VCaP (cell line): ENCODE data around the gene FIP1L1.
"Not testable (repeated sequence)": the region's sequence is repeated elsewhere in the genome, so short reads cannot be mapped to it uniquely, and the experiment has no call there.

Experiments used
- H3K27ac ChIP-seq: fragments of 450-650 bp; 2 replicates; pipeline ENCODE4 v1.5.1; 2017
- TF ChIP-seq, protein P1 (sequence below): fragments of 450-650 bp; conservative IDR thresholded peaks from 2 replicates; pipeline ENCODE4 v1.5.1; 2017; ENCODE audit warnings: mild to moderate bottlenecking, moderate library complexity

Gene FIP1L1, protein sequence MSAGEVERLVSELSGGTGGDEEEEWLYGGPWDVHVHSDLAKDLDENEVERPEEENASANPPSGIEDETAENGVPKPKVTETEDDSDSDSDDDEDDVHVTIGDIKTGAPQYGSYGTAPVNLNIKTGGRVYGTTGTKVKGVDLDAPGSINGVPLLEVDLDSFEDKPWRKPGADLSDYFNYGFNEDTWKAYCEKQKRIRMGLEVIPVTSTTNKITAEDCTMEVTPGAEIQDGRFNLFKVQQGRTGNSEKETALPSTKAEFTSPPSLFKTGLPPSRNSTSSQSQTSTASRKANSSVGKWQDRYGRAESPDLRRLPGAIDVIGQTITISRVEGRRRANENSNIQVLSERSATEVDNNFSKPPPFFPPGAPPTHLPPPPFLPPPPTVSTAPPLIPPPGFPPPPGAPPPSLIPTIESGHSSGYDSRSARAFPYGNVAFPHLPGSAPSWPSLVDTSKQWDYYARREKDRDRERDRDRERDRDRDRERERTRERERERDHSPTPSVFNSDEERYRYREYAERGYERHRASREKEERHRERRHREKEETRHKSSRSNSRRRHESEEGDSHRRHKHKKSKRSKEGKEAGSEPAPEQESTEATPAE

GRCh38 chr4:53377319-53378170, at the start of gene FIP1L1:
FIP1L1 (plus strand) TSS chr4:53377641; CDS start chr4:53377839, 198 bp downstream.
- H3K27ac ChIP-seq = peak within 1 kb of the TSS; percentile 90
- TF ChIP-seq, protein P1, sequence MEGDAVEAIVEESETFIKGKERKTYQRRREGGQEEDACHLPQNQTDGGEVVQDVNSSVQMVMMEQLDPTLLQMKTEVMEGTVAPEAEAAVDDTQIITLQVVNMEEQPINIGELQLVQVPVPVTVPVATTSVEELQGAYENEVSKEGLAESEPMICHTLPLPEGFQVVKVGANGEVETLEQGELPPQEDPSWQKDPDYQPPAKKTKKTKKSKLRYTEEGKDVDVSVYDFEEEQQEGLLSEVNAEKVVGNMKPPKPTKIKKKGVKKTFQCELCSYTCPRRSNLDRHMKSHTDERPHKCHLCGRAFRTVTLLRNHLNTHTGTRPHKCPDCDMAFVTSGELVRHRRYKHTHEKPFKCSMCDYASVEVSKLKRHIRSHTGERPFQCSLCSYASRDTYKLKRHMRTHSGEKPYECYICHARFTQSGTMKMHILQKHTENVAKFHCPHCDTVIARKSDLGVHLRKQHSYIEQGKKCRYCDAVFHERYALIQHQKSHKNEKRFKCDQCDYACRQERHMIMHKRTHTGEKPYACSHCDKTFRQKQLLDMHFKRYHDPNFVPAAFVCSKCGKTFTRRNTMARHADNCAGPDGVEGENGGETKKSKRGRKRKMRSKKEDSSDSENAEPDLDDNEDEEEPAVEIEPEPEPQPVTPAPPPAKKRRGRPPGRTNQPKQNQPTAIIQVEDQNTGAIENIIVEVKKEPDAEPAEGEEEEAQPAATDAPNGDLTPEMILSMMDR = no peak

GRCh38 chr4:53334916-53335315, 42.5 kb upstream of the FIP1L1 start:
- not testable (repeated sequence) for H3K27ac ChIP-seq

DNA sequence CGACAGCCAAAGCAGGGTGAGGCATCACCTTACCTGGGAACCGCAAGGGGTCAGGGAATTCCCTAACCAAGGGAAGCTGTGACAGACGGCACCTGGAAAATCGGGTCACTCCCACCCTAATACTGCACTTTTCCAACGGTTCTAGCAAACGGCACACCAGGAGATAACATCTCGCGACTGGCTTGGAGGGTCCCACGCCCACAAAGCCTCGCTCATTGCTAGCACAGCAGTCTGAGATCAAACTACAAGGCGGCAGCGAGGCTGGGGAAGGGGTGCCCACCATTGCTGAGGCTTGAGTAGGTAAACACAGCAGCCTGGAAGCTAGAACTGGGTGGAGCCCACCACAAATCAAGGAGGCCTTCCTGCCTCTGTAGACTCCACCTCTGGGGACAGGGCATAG, 37.3 kb upstream of the FIP1L1 start:
- H3K27ac ChIP-seq = not testable (repeated sequence)

GRCh38 chr4:53346392-53346791, 31.0 kb upstream of the FIP1L1 start:
- H3K27ac ChIP-seq = not testable (repeated sequence)

- TF ChIP-seq, protein P1 = no peak
- H3K27ac ChIP-seq = peak overlapping the region; percentile 39
Observed at GRCh38 chr4:53346920-53347852, 30.3 kb upstream of the FIP1L1 start.

GRCh38 chr4:53348046-53348445, 29.4 kb upstream of the FIP1L1 start:
- TF ChIP-seq, protein P1 = no peak
- H3K27ac ChIP-seq = peak overlapping the region; percentile 39

DNA sequence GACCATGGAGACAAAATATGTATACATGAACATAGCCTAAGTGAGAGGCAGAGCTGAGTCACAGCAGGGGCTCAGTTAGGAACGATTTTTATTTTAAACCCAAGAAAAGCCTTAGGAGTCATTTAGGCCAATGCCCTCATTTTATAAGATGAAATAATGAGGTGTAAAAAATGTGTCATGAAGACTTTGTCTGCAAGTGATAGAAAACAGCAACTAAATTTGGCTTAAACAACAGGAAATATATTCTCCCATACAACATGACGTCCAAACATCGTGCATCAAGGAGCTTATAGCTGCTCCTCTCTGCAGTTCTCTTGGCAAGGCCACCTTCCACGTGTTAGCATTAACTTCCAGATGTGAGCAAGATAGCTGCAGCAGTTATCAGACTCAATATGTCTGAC, 28.4 kb upstream of the FIP1L1 start:
- no peak overlapping the region for H3K27ac ChIP-seq

DNA sequence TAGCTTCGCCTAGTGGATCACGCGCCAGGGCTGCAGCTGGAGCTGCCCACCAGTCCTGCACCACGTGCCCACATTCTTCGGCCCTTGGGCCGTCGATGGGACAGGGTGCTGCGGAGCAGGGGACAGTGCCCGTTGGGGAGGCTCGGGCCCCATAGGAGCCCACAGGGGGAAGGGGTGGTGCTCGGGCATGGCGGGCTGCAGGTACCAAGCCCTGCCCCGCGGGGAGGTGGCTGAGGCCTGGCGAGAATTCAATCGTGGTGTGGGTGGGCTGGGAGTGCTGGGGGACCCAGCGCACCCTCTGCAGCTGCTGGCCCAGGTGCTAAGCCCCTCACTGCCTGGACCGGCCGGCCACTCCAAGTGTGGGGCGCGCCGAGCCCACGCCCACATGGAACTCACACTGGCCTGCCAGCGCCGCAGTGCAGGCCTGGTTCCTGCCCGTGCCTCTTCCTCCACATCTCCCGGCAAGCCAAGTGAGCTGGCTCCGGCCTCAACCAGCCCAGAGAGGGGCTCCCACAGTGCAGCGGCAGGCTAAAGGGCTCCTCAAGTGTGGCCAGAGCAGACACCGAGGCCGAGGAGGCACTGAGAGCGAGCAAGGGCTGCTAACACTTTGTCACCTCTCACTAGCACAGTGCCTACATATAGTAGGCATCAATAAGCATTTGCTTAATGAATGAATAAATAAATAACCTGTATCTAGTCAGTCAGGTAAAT, 23.3 kb upstream of the FIP1L1 start:
- TF ChIP-seq, protein P1 = no peak
- no peak overlapping the region for H3K27ac ChIP-seq

More for the DNA sequence above, 28.4 kb upstream of the FIP1L1 start:
- TF ChIP-seq, protein P1 = no peak
